Activated naive CD4-positive, alpha-beta T cell treated with anti-CD3 and anti-CD28 coated beads, Interleukin-2, amount 50 U/mL, for 72 hours (primary cell): ENCODE measurements around the gene EFTUD2. TPM values are rescaled to one million over a fixed set of nuclear protein-coding genes. Genes with fewer than 3 reads are reported as not detected.

Experiments
- ATAC-seq, 2 donors: fragments of 150-1000 bp; cut with Tn5 transposase; 2 replicates each; pipeline ENCODE4 v1.10.0; 2021; ENCODE audit warnings: mild to moderate bottlenecking in 2 of 2, moderate library complexity in 2 of 2
- DNase-seq, 2 donors: peaks; one replicate each; pipeline ENCODE4 v3.0.0; 2021 to 2022; ENCODE audit warnings: low spot score in 2 of 2
- H3K27ac Mint-ChIP-seq, 2 donors: one replicate each; pipeline ENCODE4 v1.8.0; 2022; ENCODE audit warnings: mild to moderate bottlenecking in 2 of 2, mixed read lengths in 2 of 2
- H3K36me3 Mint-ChIP-seq, 2 donors: one replicate each; pipeline ENCODE4 v1.8.0; 2022; ENCODE audit warnings: mixed read lengths in 2 of 2
- H3K9me3 Mint-ChIP-seq, 2 donors: one replicate each; pipeline ENCODE4 v1.8.0; 2022; ENCODE audit warnings: mixed read lengths in 2 of 2
- total RNA-seq, 2 donors: library from RNA; stranded (reverse); gene quantifications; one replicate each; pipeline ENCODE4 v1.2.3, GENCODE V29; 2022

Gene EFTUD2
- total RNA-seq, 2 donors from 2014 or later, result 77.8 to 186 TPM

DNA sequence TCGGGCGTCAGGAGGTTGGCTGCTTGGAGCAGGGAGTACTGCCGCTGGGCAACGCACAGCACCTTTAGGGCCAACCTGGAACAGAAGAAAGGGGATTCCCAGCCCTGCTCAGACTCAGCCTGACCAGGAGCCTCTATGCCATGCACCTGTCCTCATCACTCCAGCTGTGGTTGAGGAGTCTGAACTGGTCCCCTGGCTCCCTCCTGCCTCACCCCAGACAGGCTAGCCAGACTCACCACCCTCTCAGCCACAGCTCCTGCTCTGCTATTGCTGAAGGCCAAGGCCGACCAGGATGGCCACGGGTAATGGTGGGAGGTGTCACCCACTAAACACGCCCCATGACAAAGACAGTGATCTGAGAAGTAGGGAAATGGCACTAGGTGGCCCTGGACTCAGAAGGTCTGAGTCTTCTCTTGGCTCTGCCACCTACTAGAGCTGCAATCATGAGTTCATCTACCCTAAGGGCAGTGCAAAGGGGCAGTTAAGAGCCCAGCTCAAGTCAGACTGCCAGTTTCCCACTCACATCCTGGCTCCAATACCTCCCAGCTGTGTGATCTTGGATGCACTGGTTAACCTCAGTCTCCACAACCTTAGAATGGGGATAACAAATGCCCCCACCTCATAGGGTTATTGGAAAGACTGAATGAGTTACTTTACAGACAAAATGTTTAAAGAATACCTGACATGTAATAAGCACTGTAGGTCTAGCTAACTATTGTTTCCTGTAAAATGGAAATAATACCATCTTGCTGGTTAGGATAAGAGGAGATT is 29.9 kb upstream of the EFTUD2 start:
- ATAC-seq (peak in 1 of 2 donors; percentile 21), DNase-seq (peak in 1 of 2 donors; percentile 31)
- peak overlapping the region in 1 of 2 donors; percentile 65 for H3K27ac Mint-ChIP-seq
- no peaks in the 10 kb centered on the region for H3K9me3 Mint-ChIP-seq
- peaks cover 7 to 9% of the 10 kb centered on the region in 2 donors for H3K36me3 Mint-ChIP-seq

GRCh38 chr17:44928136-44928535 is 28.9 kb upstream of the EFTUD2 start:
- DNase-seq, result no peak
- no peak overlapping the region for H3K27ac Mint-ChIP-seq

DNA sequence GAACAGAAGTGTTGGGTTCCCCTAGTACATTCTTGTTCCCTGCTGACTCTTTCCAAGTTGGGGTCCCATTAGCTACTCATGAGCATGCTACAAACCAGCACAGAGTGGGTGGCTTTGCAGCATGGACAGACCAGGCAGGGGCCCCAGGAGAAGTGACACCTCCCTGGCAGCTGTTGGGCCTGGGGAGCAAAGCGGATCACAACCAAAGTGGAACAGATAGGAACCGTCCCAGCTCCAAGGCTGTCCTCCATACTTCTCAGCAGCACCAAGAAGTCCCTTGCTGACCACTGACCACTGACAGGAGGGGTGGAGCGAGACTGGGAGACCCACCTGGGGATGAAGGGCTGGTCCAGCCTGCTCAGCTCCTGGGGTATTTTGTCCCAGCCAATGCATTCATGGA is 28.5 kb upstream of the EFTUD2 start:
- H3K9me3 Mint-ChIP-seq, result no peaks in the 10 kb centered on the region
- ATAC-seq, result no peak
- no peak overlapping the region for H3K27ac Mint-ChIP-seq
- peaks cover 7% of the 10 kb centered on the region in 2 donors for H3K36me3 Mint-ChIP-seq
- DNase-seq, result peak in 1 of 2 donors; percentile 38

More at GRCh38 chr17:44928136-44928535, 28.9 kb upstream of the EFTUD2 start:
- ATAC-seq, result no peak
- Mint-ChIP-seq H3K36me3 (peaks cover 7% of the 10 kb centered on the region in 2 donors), H3K9me3 (no peaks in the 10 kb centered on the region)

- ATAC-seq (no peak), DNase-seq (peak in 1 of 2 donors; percentile 51)
- peaks cover 7% of the 10 kb centered on the region in 2 donors for H3K36me3 Mint-ChIP-seq
- no peak overlapping the region for H3K27ac Mint-ChIP-seq
- H3K9me3 Mint-ChIP-seq, result no peaks in the 10 kb centered on the region
Measured at GRCh38 chr17:44926821-44927525, 27.7 kb upstream of the EFTUD2 start.

DNA sequence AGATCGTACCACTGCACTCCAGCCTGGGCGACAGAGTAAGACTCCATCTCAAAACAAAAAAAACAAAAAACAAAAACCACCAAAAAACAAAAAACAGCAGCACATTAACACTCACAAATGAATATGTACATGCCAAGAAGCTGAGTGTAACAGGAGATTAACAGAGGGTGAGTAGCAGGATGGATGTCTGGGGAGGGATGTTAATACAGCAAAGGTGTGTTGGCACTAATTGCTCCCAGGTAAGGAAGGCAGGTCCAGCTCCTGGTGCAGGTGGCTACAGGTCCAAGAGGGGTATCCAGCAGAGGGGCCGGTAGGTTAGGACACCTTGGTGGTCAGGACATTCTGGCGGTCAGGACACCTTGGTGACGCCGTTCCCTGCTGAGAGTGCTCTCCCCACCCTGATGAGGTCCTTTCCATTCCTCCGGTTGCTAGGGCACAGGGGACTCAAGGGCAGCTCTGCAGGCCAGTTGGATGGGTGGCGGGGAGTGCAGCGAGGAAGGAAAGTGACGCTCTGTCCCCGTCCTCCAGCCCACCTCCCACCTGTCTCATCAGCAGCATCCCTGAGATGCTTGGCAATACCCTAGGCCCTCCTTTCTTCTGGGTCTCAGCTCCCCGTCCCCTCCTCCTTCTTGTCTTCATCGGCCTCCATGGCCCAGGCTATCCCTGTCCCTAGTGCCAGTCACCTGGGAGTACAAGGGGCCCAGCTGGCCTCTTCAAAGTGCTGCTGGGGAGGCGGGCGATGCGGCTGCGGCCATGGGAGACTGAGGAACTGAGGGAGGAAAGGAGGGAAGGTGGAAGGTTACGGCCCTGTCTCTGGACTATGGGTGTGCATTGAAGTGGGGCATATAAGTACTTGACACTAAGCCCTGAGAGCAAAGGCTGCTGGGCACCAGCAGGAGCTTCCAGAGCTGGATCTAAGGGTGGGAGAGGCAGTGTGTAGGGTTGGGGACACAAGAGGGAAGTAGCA is 26.8 kb upstream of the EFTUD2 start:
- Mint-ChIP-seq H3K27ac (peak overlapping the region in 1 of 2 donors; percentile 76), H3K9me3 (no peaks in the 10 kb centered on the region), H3K36me3 (peaks cover 7% of the 10 kb centered on the region in 2 donors)
- DNase-seq, result peak in 1 of 2 donors; percentile 53
- peak in 1 of 2 donors; percentile 14 for ATAC-seq

GRCh38 chr17:44924107-44924544 is 24.9 kb upstream of the EFTUD2 start:
- Mint-ChIP-seq H3K36me3 (peaks cover 0 to 7% of the 10 kb centered on the region in 2 donors), H3K9me3 (no peaks in the 10 kb centered on the region), H3K27ac (no peak overlapping the region)
- ATAC-seq, result no peak
- peak in 1 of 2 donors; percentile 48 for DNase-seq

DNA sequence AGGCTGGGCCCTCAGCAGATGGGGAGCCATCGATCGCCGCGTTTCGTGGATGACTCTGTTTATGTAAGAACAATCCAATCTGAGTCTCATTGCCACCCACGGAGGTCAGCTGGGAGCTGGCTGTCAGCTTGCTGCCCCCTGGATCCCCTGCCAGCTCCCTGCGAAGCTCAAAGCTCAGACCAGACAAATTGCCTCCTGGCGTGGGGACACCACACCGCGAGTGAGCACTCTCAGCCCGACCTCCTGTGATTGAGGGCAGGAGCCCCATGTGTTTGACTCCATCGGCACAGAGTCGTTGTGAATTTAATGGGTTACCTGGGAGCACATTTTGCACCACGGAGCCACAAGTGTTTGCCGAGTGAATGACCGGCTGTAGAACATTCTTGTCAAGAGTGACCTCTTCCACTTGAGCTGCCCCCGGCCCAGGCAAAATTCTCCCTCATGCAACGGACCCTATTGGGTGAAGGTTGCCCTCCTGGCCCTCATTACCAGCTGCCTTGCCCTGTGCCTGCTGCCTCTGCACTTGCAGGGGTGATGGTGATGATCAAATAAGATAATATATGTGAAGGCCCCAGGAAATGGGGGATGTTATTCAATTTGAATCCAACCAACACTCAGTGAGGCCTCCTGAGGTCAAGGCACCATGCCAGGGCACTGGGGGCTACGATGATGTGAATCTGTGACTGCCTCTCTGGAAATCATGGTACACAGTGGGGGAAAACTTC is 23.7 kb upstream of the EFTUD2 start:
- H3K27ac Mint-ChIP-seq, result peak overlapping the region in 1 of 2 donors; percentile 35
- H3K9me3 Mint-ChIP-seq, result no peaks in the 10 kb centered on the region
- H3K36me3 Mint-ChIP-seq, result peaks cover 0 to 4% of the 10 kb centered on the region in 2 donors
- no peak for ATAC-seq
- peak in 1 of 2 donors; percentile 49 for DNase-seq

GRCh38 chr17:44922136-44922535 is 22.9 kb upstream of the EFTUD2 start:
- Mint-ChIP-seq H3K27ac (peak overlapping the region in 1 of 2 donors; percentile 35), H3K9me3 (no peaks in the 10 kb centered on the region), H3K36me3 (no peaks in the 10 kb centered on the region)
- DNase-seq, result peak in 1 of 2 donors; percentile 35
- ATAC-seq, result no peak

DNA sequence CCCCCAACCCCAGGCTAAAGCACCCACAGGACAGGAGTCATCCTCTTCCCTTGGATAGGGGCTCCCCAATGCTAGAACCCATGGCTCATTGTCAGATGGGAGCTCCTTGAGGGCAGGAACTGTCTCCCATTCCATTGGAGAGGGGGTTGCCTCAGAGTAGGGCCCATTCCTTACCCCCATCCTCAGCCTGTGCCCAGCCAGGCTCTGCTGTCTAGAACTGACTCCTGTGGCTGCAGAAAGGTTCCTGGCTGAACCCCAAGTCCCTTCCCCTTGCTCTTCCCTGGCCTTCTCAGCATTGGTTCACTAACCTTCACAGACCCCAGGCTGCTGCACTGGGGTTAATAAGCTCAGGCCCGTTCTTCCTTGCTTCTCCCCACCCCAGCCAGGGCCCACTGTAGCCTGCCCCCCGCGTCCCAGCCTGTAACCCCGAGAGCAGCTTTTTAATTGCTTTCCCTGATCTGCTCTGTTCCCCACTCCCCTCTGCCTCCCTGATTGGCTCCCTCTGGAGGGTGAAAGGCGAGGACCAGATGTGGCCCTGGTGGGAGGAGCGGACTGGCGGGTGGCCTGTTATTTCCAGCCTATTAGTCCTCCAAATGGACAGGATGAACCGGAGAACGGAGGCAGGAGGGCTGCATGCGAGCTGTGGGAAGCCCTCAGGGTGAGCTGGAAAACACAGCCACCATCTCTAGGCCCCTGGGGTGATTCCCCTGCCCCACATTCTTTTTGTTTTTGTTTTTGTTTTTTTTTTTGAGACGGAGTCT is 22.1 kb upstream of the EFTUD2 start:
- H3K27ac Mint-ChIP-seq, result peak overlapping the region in 1 of 2 donors; percentile 79
- no peak for ATAC-seq
- H3K36me3 Mint-ChIP-seq, result no peaks in the 10 kb centered on the region
- peak in 1 of 2 donors; percentile 44 for DNase-seq
- H3K9me3 Mint-ChIP-seq, result no peaks in the 10 kb centered on the region

DNA sequence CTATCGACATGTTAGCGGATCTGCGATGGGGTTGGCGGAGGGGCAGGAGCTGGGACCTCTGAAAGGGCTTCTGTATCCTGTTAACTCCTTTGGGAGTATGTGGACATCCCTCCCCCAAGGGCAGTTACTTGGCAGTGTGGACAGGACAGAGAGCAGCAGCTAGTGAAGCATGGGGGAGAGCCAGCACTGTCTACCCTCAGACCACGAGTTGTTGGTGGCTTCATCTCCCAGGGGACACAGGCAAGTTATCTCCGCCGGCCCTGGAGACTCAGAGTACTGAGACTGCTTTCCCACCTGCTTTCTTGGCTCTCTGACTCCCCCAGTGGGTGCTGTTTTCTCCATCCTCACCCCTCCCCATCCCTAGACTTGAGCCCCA is 21.3 kb upstream of the EFTUD2 start:
- Mint-ChIP-seq H3K36me3 (no peaks in the 10 kb centered on the region), H3K27ac (no peak overlapping the region), H3K9me3 (no peaks in the 10 kb centered on the region)
- ATAC-seq, result peak in 1 of 2 donors; percentile 14
- DNase-seq, result peak in 1 of 2 donors; percentile 34

- H3K36me3 Mint-ChIP-seq, result no peaks in the 10 kb centered on the region
- ATAC-seq (peak; percentile 88 to 91), DNase-seq (peak; percentile 56 to 72)
- H3K9me3 Mint-ChIP-seq, result no peaks in the 10 kb centered on the region
- H3K27ac Mint-ChIP-seq, result peak overlapping the region in 1 of 2 donors; percentile 40
Measured at GRCh38 chr17:44919885-44920564, 20.8 kb upstream of the EFTUD2 start.

GRCh38 chr17:44919411-44919810 is 20.2 kb upstream of the EFTUD2 start:
- ATAC-seq (no peak), DNase-seq (peak in 1 of 2 donors; percentile 49)
- Mint-ChIP-seq H3K36me3 (no peaks in the 10 kb centered on the region), H3K9me3 (no peaks in the 10 kb centered on the region), H3K27ac (peak overlapping the region in 1 of 2 donors; percentile 40)

- peak in 1 of 2 donors; percentile 6 for DNase-seq
- no peaks in the 10 kb centered on the region for H3K36me3 Mint-ChIP-seq
- no peaks in the 10 kb centered on the region for H3K9me3 Mint-ChIP-seq
- H3K27ac Mint-ChIP-seq, result no peak overlapping the region
- ATAC-seq, result no peak
Measured at GRCh38 chr17:44918006-44918405, 18.8 kb upstream of the EFTUD2 start.

- ATAC-seq, result no peak
- H3K9me3 Mint-ChIP-seq, result no peaks in the 10 kb centered on the region
- DNase-seq, result no peak
- H3K27ac Mint-ChIP-seq, result no peak overlapping the region
- H3K36me3 Mint-ChIP-seq, result no peaks in the 10 kb centered on the region
Measured at GRCh38 chr17:44917456-44917855, 18.2 kb upstream of the EFTUD2 start.

- Mint-ChIP-seq H3K36me3 (no peaks in the 10 kb centered on the region), H3K9me3 (no peaks in the 10 kb centered on the region), H3K27ac (no peak overlapping the region)
- ATAC-seq (no peak), DNase-seq (no peak)
Measured at GRCh38 chr17:44916781-44917241, 17.6 kb upstream of the EFTUD2 start.
